Lower lobe of right lung (tissue), 2 donors: ENCODE data around the gene APCDD1. TPM values are rescaled to one million over a fixed set of nuclear protein-coding genes. Genes with fewer than 3 reads are reported as not detected.

Experiments
- ATAC-seq, 2 donors: fragments of 200-7000 bp; cut with Tn5 transposase; one replicate each; pipeline ENCODE4 v1.9.1; 2020 to 2022; ENCODE audit warnings: mild to moderate bottlenecking in 2 of 2, moderate library complexity in 2 of 2
- DNase-seq: peaks from one replicate; pipeline ENCODE4 v3.0.0-alpha.2; 2020
- H3K27ac ChIP-seq: fragments of 200-600 bp; one replicate; pipeline ENCODE4 v1.8.0; 2022
- H3K27me3 ChIP-seq: fragments of 200-600 bp; one replicate; pipeline ENCODE4 v1.8.0; 2022; ENCODE audit warnings: low read depth
- H3K36me3 ChIP-seq: fragments of 200-600 bp; one replicate; pipeline ENCODE4 v1.8.0; 2022; ENCODE audit warnings: mild to moderate bottlenecking
- H3K4me1 ChIP-seq: fragments of 200-600 bp; one replicate; pipeline ENCODE4 v1.8.0; 2022
- H3K4me3 ChIP-seq: fragments of 200-600 bp; one replicate; pipeline ENCODE4 v1.8.0; 2022; ENCODE audit warnings: mild to moderate bottlenecking
- H3K9me3 ChIP-seq: fragments of 200-600 bp; one replicate; pipeline ENCODE4 v1.8.0; 2022
- CTCF ChIP-seq: fragments of 200-600 bp; IDR thresholded peaks from one replicate; pipeline ENCODE4 v1.8.0; 2022; ENCODE audit warnings: antibody characterized with exemption, mild to moderate bottlenecking
- intact Hi-C: fragments of 100-400 bp; cut with DNase I; formaldehyde crosslinking; loops from one replicate; pipeline ENCODE4 v1.11.0; 2022
- total RNA-seq: library from RNA; stranded (reverse); fragmentation: NEBNext Ultra II Directional; extraction: Animal tissue kit (Norgen Biotek cat#: 25700); gene quantifications from one replicate; pipeline ENCODE4 v1.2.1, GENCODE V29; 2021
- donor health status: DM: no; HTN: yes; CAD: no; lungs with severe emphysema.

Gene APCDD1
- total RNA-seq, 1 donor from 2014 or later = 33.4 TPM

- no peak for TF ChIP-seq CTCF
- ATAC-seq = no peak
- Histone ChIP-seq H3K9me3 (no peaks in the 10 kb centered on the region), H3K4me3 (no peak overlapping the region), H3K4me1 (peaks cover 6% of the 10 kb centered on the region), H3K27ac (no peak overlapping the region), H3K27me3 (no peaks in the 10 kb centered on the region), H3K36me3 (no peaks in the 10 kb centered on the region)
- no peak for DNase-seq
- intact Hi-C loops = no loop called here
These were observed 32.6 kb upstream of the APCDD1 start for GRCh38 chr18:10421859-10422258.

- Histone ChIP-seq H3K27ac (no peak overlapping the region), H3K9me3 (no peaks in the 10 kb centered on the region), H3K27me3 (no peaks in the 10 kb centered on the region), H3K4me3 (no peak overlapping the region), H3K4me1 (peaks cover 6% of the 10 kb centered on the region), H3K36me3 (no peaks in the 10 kb centered on the region)
- no peak for DNase-seq
- no peak for TF ChIP-seq CTCF
- intact Hi-C loops = no loop called here
- peak in 1 of 2 donors; percentile 22 for ATAC-seq
These were observed 31.7 kb upstream of the APCDD1 start for GRCh38 chr18:10422731-10423130.

GRCh38 chr18:10424585-10425307 is 29.7 kb upstream of the APCDD1 start:
- peak overlapping the region; percentile 56 for H3K27ac ChIP-seq
- peak in 1 of 2 donors; percentile 43 for ATAC-seq

GRCh38 chr18:10430677-10431076 is 23.8 kb upstream of the APCDD1 start:
- H3K4me1 ChIP-seq = no peaks in the 10 kb centered on the region
- ATAC-seq (no peak), DNase-seq (no peak)
- no peak overlapping the region for H3K4me3 ChIP-seq
- no peaks in the 10 kb centered on the region for H3K36me3 ChIP-seq
- TF ChIP-seq CTCF = no peak
- intact Hi-C loops = no loop called here
- no peaks in the 10 kb centered on the region for H3K9me3 ChIP-seq
- H3K27me3 ChIP-seq = no peaks in the 10 kb centered on the region
- H3K27ac ChIP-seq = no peak overlapping the region

More at GRCh38 chr18:10424585-10425307, 29.7 kb upstream of the APCDD1 start:
- no peak for DNase-seq
- no peak for TF ChIP-seq CTCF
- Histone ChIP-seq H3K4me1 (peaks cover 6% of the 10 kb centered on the region), H3K27me3 (no peaks in the 10 kb centered on the region), H3K36me3 (no peaks in the 10 kb centered on the region), H3K9me3 (no peaks in the 10 kb centered on the region), H3K4me3 (no peak overlapping the region)
- intact Hi-C loops = no loop called here

GRCh38 chr18:10431680-10432079 is 22.8 kb upstream of the APCDD1 start:
- no peak overlapping the region for H3K27ac ChIP-seq
- ATAC-seq = no peak
- TF ChIP-seq CTCF = no peak
- H3K9me3 ChIP-seq = no peaks in the 10 kb centered on the region
- H3K4me1 ChIP-seq = no peaks in the 10 kb centered on the region
- no peaks in the 10 kb centered on the region for H3K27me3 ChIP-seq
- DNase-seq = no peak
- no peak overlapping the region for H3K4me3 ChIP-seq
- intact Hi-C loops = no loop called here
- H3K36me3 ChIP-seq = no peaks in the 10 kb centered on the region
